ENCODE measurements around the gene TRIM32.

- TF ChIP-seq, protein P1, sequence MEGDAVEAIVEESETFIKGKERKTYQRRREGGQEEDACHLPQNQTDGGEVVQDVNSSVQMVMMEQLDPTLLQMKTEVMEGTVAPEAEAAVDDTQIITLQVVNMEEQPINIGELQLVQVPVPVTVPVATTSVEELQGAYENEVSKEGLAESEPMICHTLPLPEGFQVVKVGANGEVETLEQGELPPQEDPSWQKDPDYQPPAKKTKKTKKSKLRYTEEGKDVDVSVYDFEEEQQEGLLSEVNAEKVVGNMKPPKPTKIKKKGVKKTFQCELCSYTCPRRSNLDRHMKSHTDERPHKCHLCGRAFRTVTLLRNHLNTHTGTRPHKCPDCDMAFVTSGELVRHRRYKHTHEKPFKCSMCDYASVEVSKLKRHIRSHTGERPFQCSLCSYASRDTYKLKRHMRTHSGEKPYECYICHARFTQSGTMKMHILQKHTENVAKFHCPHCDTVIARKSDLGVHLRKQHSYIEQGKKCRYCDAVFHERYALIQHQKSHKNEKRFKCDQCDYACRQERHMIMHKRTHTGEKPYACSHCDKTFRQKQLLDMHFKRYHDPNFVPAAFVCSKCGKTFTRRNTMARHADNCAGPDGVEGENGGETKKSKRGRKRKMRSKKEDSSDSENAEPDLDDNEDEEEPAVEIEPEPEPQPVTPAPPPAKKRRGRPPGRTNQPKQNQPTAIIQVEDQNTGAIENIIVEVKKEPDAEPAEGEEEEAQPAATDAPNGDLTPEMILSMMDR (IDR thresholded peaks at IDR 0.05), result no peak
- no peak for TF ChIP-seq EZH2 (IDR thresholded peaks at IDR 0.05; ENCODE audit: borderline replicate concordance, insufficient read depth, low read depth, low read length, poor library complexity, severe bottlenecking)
These were observed 30.6 kb upstream of the TRIM32 start for GRCh38 chr9:116656501-116656971.
